Measurements from ENCODE around the gene HADHA. TPM values are rescaled to one million over a fixed set of nuclear protein-coding genes. Genes with fewer than 3 reads are reported as not detected.
A peak's percentile ranks its signal among the peaks of the same experiment; 100 is the strongest.

HADHA gene
- total RNA-seq, 1 experiment from 2014 or later, result 112 TPM

DNA sequence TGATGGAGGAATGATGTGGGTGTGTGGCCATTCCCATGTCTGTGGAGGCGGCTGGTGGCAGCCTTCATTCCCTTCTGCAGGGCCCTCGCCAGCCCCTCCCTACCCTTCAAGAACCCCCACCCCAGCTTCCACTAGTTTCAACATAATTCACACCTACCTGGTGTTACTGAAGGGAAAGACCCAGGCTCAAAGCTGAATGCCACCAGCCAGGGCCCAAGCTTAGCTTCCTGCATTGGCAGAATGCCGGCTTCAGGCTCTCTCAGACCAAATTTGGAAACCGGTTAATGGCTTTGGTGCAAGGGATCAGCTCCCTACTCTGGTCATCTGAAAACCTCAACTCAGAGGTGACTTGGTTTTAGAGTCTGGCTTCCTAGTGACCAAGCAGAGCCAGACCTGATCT is 54.7 kb downstream of the HADHA start:
- no peaks in the 10 kb centered on the region for H3K27me3 ChIP-seq (ENCODE audit: insufficient read depth, low read length)
- peaks cover 7% of the 10 kb centered on the region for H3K27me3 Mint-ChIP-seq (ENCODE audit: low read depth)
- no peak overlapping the region for H4K8ac ChIP-seq (replicated peaks; ENCODE audit: insufficient read length, low read depth, low read length)
- H3K4me3 Mint-ChIP-seq, result no peak overlapping the region
- no peaks in the 10 kb centered on the region for H3K4me1 ChIP-seq (ENCODE audit: insufficient read depth, low read length)
- no peak overlapping the region for H3K4ac ChIP-seq (ENCODE audit: low read depth, low read length)
- H3K27ac Mint-ChIP-seq, result peak overlapping the region in 1 of 3 experiments; percentile 78; a peak in 3 of 7 replicates
- H4K5ac ChIP-seq (ENCODE audit: insufficient read length, low read depth, low read length), result no peak overlapping the region
- no peaks in the 10 kb centered on the region for H3K23me2 ChIP-seq (ENCODE audit: insufficient read length, low read depth, low read length, poor library complexity, severe bottlenecking)
- no peak overlapping the region for H2AK5ac ChIP-seq (ENCODE audit: insufficient read length, low read length)
- no peak overlapping the region for H3K23ac ChIP-seq (ENCODE audit: insufficient read length, low read depth, low read length)
- no peak overlapping the region for H2BK15ac ChIP-seq (ENCODE audit: low read depth, low read length)
- H3K36me3 Mint-ChIP-seq (ENCODE audit: insufficient read depth in 1 of 3, low read depth in 3 of 3), result peaks cover 17 to 62% (median 58%) of the 10 kb centered on the region in 3 experiments
- no peak overlapping the region for H4K91ac ChIP-seq (ENCODE audit: insufficient read length, low read depth, low read length)
- no peak overlapping the region for H2BK5ac ChIP-seq (ENCODE audit: insufficient read length, low read length)
- peaks cover 10 to 17% of the 10 kb centered on the region in 2 experiments for H3K4me1 Mint-ChIP-seq
- no peak for DNase-seq
- TF ChIP-seq, protein P1, sequence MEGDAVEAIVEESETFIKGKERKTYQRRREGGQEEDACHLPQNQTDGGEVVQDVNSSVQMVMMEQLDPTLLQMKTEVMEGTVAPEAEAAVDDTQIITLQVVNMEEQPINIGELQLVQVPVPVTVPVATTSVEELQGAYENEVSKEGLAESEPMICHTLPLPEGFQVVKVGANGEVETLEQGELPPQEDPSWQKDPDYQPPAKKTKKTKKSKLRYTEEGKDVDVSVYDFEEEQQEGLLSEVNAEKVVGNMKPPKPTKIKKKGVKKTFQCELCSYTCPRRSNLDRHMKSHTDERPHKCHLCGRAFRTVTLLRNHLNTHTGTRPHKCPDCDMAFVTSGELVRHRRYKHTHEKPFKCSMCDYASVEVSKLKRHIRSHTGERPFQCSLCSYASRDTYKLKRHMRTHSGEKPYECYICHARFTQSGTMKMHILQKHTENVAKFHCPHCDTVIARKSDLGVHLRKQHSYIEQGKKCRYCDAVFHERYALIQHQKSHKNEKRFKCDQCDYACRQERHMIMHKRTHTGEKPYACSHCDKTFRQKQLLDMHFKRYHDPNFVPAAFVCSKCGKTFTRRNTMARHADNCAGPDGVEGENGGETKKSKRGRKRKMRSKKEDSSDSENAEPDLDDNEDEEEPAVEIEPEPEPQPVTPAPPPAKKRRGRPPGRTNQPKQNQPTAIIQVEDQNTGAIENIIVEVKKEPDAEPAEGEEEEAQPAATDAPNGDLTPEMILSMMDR (conservative IDR thresholded peaks at IDR 0.05), result no peak
- no peak overlapping the region for H3K4me2 ChIP-seq (ENCODE audit: insufficient read depth, insufficient read length, low read length)
- H3K79me1 ChIP-seq (ENCODE audit: insufficient read depth, low read depth, low read length, poor library complexity, severe bottlenecking), result no peaks in the 10 kb centered on the region
- no CpG with 5 or more reads among the region's 4 CpGs for WGBS (ENCODE audit: extremely low coverage, insufficient read length, low lambda C conversion rate)
- H3K9me3 Mint-ChIP-seq, result no peaks in the 10 kb centered on the region
- H3T11ph ChIP-seq (ENCODE audit: low read length), result no peak overlapping the region
- H2BK120ac ChIP-seq (ENCODE audit: low read depth, low read length, poor library complexity, severe bottlenecking), result no peak overlapping the region
- H2BK20ac ChIP-seq (ENCODE audit: low read depth, low read length, poor library complexity, severe bottlenecking), result no peak overlapping the region
- H3K9me3 ChIP-seq (ENCODE audit: control insufficient read depth, low read depth, low read length), result no peaks in the 10 kb centered on the region
- no peak overlapping the region for H3K27ac ChIP-seq (ENCODE audit: insufficient read length, low read depth, low read length)
- H3K56ac ChIP-seq (ENCODE audit: insufficient read length, low read depth, low read length), result no peak overlapping the region
- no peaks in the 10 kb centered on the region for H4K20me1 ChIP-seq (ENCODE audit: control insufficient read depth, insufficient read depth, insufficient read length)
- H3K9ac ChIP-seq (ENCODE audit: extremely low read depth, insufficient read length, low read length), result no peak overlapping the region
- H3K18ac ChIP-seq (ENCODE audit: insufficient read length, low read depth, low read length), result no peak overlapping the region
- no peak overlapping the region for H2BK12ac ChIP-seq (ENCODE audit: insufficient read length, low read depth, low read length)
- no peak overlapping the region for H2AFZ ChIP-seq (ENCODE audit: low read length)
- H3K79me2 ChIP-seq (ENCODE audit: insufficient read depth, low read length), result no peaks in the 10 kb centered on the region
- no peak overlapping the region for H3K14ac ChIP-seq (ENCODE audit: insufficient read depth, low read length)

Measured in H9 (cell line).